Gastroesophageal sphincter (tissue), 4 donors: ENCODE measurements around the gene SESN3. TPM values are rescaled to one million over a fixed set of nuclear protein-coding genes. Genes with fewer than 3 reads are reported as not detected.
A peak's percentile ranks its signal among the peaks of the same experiment; 100 is the strongest.
"Not testable (repeated sequence)": the region's sequence is repeated elsewhere in the genome, so short reads cannot be mapped to it uniquely, and the experiment has no call there.

Source experiments
- ATAC-seq: fragments of 150-250 bp; one replicate; pipeline ENCODE4 v1.9.1; 2016; ENCODE audit warnings: mild to moderate bottlenecking, moderate library complexity
- H3K27ac ChIP-seq, 4 donors: fragments of 200-600 bp; sonication (generic) in 3 of 4; 1 replicate in 3 of 4; 2 replicates in 1 of 4; pipeline ENCODE4 v1.5.1; 2016 to 2019
- H3K27me3 ChIP-seq: fragments of 200-600 bp; sonication (generic); one replicate; pipeline ENCODE4 v1.5.1; 2019
- H3K36me3 ChIP-seq, 2 donors: fragments of 200-600 bp; sonication (generic); one replicate each; pipeline ENCODE4 v1.5.1; 2019; ENCODE audit warnings: control low read depth in 1 of 2
- H3K4me1 ChIP-seq, 3 donors: fragments of 200-600 bp; sonication (generic); 1 replicate in 2 of 3; 2 replicates in 1 of 3; pipeline ENCODE4 v1.5.1; 2016 to 2019; ENCODE audit warnings: control low read depth in 2 of 3
- H3K4me3 ChIP-seq, 2 donors: fragments of 200-600 bp; sonication (generic); one replicate each; pipeline ENCODE4 v1.5.1; 2019; ENCODE audit warnings: mild to moderate bottlenecking in 1 of 2, moderate library complexity in 1 of 2
- H3K9me3 ChIP-seq, 3 donors: fragments of 200-600 bp; sonication (generic); one replicate each; pipeline ENCODE4 v1.5.1; 2017 to 2019; ENCODE audit warnings: control low read depth in 2 of 3
- EP300 ChIP-seq: sonication (generic); formaldehyde crosslinking; IDR thresholded peaks from one replicate; pipeline ENCODE4 v1.6.1; 2017; ENCODE audit warnings: antibody characterized with exemption, mild to moderate bottlenecking
- POLR2A ChIP-seq, 2 donors: fragments of 450-650 bp; IDR thresholded peaks; one replicate each; pipeline ENCODE4 v1.6.1; 2017; ENCODE audit warnings: antibody characterized with exemption in 2 of 2, mild to moderate bottlenecking in 2 of 2, moderate library complexity in 1 of 2
- POLR2AphosphoS5 ChIP-seq: sonication (generic); formaldehyde crosslinking; IDR thresholded peaks from one replicate; pipeline ENCODE4 v1.6.1; 2017; ENCODE audit warnings: antibody characterized with exemption
- WGBS, 2 donors: methylation state at CpG; one replicate each; pipeline ENCODE4 v1.1.5; 2018; ENCODE audit warnings: low coverage in 1 of 2; 5-methylcytosine and 5-hydroxymethylcytosine counted together
- total RNA-seq, 4 donors: library from RNA; depleted of rRNA; stranded (reverse); fragments of >200 nt; gene quantifications; one replicate each; pipeline ENCODE4 v1.1.0, GENCODE V29; 2016
- TF ChIP-seq, protein P1 (sequence below), 4 experiments: fragments of 200-600 bp in 2 of 4; fragments of 450-650 bp in 2 of 4; sonication (generic) in 1 of 4; IDR thresholded peaks; one replicate each; pipeline ENCODE4 v1.5.1; 2017 to 2019; ENCODE audit warnings: antibody characterized with exemption in 4 of 4, mild to moderate bottlenecking in 2 of 4, moderate library complexity in 2 of 4

SESN3 gene
- total RNA-seq, 4 donors from 2014 or later = 24.5 to 32.8 (median 28.8) TPM

GRCh38 chr11:95254716-95255115, 23.7 kb upstream of the SESN3 start:
- Histone ChIP-seq H3K9me3 (no peaks in the 10 kb centered on the region), H3K27ac (peak overlapping the region in 3 of 4 donors; percentile 68 to 76 (median 72)), H3K36me3 (no peaks in the 10 kb centered on the region), H3K4me1 (peaks cover 5 to 37% (median 10%) of the 10 kb centered on the region in 3 donors), H3K4me3 (no peak overlapping the region), H3K27me3 (no peaks in the 10 kb centered on the region)
- no peak for TF ChIP-seq EP300
- TF ChIP-seq POLR2AphosphoS5 = no peak
- TF ChIP-seq, protein P1, sequence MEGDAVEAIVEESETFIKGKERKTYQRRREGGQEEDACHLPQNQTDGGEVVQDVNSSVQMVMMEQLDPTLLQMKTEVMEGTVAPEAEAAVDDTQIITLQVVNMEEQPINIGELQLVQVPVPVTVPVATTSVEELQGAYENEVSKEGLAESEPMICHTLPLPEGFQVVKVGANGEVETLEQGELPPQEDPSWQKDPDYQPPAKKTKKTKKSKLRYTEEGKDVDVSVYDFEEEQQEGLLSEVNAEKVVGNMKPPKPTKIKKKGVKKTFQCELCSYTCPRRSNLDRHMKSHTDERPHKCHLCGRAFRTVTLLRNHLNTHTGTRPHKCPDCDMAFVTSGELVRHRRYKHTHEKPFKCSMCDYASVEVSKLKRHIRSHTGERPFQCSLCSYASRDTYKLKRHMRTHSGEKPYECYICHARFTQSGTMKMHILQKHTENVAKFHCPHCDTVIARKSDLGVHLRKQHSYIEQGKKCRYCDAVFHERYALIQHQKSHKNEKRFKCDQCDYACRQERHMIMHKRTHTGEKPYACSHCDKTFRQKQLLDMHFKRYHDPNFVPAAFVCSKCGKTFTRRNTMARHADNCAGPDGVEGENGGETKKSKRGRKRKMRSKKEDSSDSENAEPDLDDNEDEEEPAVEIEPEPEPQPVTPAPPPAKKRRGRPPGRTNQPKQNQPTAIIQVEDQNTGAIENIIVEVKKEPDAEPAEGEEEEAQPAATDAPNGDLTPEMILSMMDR (IDR thresholded peaks at IDR 0.05) = no peak
- TF ChIP-seq POLR2A (IDR thresholded peaks at IDR 0.05) = no peak
- ATAC-seq = no peak

DNA sequence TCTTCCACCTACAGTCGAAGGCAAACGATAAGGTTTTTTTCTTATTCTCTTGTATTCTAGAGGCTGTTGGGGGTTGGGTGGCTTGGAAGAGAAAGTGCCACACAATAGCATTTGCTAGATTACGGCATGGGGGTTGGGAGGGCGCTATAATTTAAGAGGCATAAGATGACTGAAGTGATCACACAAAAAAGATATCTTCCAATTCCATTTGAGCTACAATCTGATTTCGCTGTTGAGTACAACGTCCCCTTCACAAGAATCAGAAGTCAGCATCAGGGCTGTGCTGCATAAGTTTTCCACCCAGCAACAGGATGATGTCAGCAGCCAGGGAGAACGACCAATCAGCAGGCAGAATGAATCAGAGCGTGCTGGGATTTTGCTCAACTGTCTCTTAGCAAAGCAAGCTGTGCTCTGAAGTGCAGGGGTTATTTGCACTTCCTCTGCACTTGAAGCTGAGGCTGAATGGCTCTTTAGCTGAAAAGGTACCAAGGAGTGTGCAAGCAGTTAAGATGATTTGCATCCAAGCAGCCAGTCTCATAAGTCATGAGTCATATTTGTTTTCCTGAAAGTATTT, 23.2 kb upstream of the SESN3 start:
- peak overlapping the region; percentile 61 to 76 (median 70) for H3K27ac ChIP-seq
- peaks cover 5 to 37% (median 10%) of the 10 kb centered on the region in 3 donors for H3K4me1 ChIP-seq
- TF ChIP-seq, protein P1 (IDR thresholded peaks at IDR 0.05) = no peak
- peak; percentile 39 for TF ChIP-seq POLR2AphosphoS5
- 5 to 14% methylated on average over 6 to 7 of the region's 8 CpGs for WGBS, 2 donors
- peak; percentile 97 for ATAC-seq
- H3K36me3 ChIP-seq = no peaks in the 10 kb centered on the region
- H3K27me3 ChIP-seq = no peaks in the 10 kb centered on the region
- H3K4me3 ChIP-seq = peak overlapping the region; percentile 34 to 42
- no peaks in the 10 kb centered on the region for H3K9me3 ChIP-seq

DNA sequence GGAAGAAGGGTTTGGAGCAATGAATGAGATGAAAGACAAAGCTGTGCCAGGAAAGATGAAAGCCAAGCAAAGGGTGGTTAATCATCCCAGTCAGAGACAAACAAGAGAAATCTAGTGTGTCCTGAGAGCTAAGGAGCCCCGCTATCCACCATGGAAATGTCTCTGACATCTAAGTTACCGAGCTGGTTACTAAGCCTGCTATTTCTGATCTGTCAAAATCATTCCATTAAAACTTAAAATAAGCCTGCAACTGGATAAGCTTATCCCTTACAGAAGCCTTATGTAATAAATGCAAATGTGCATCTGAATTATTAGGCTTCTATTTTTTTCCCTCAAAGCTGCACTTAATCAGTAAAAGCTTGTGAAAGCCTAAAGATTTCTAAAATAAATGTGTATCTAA, 22.1 kb upstream of the SESN3 start:
- Histone ChIP-seq H3K4me1 (peaks cover 5 to 37% (median 10%) of the 10 kb centered on the region in 3 donors), H3K27me3 (no peaks in the 10 kb centered on the region), H3K4me3 (no peak overlapping the region), H3K9me3 (no peaks in the 10 kb centered on the region), H3K27ac (peak overlapping the region in 2 of 4 donors; percentile 72 to 76), H3K36me3 (no peaks in the 10 kb centered on the region)
- no peak for TF ChIP-seq POLR2A (IDR thresholded peaks at IDR 0.05)
- TF ChIP-seq EP300 = no peak
- TF ChIP-seq, protein P1 (IDR thresholded peaks at IDR 0.05) = no peak
- no peak for TF ChIP-seq POLR2AphosphoS5
- WGBS, 2 donors = 56 to 74% methylated on average over 2 of the region's 2 CpGs
- ATAC-seq = no peak

- H3K9me3 ChIP-seq = no peaks in the 10 kb centered on the region
- H3K27me3 ChIP-seq = no peaks in the 10 kb centered on the region
- peaks cover 5 to 37% (median 10%) of the 10 kb centered on the region in 3 donors for H3K4me1 ChIP-seq
- ATAC-seq = no peak
- TF ChIP-seq POLR2AphosphoS5 = no peak
- TF ChIP-seq POLR2A (IDR thresholded peaks at IDR 0.05) = no peak
- TF ChIP-seq EP300 = no peak
- TF ChIP-seq, protein P1 (IDR thresholded peaks at IDR 0.05) = no peak
- H3K4me3 ChIP-seq = no peak overlapping the region
- H3K27ac ChIP-seq = peak overlapping the region in 1 of 4 donors; percentile 76
- 36 to 43% methylated on average over 1 of the region's 1 CpG for WGBS, 2 donors
- no peaks in the 10 kb centered on the region for H3K36me3 ChIP-seq
These were observed 21.6 kb upstream of the SESN3 start for GRCh38 chr11:95252586-95252985.

GRCh38 chr11:95251896-95252295, 20.9 kb upstream of the SESN3 start:
- not testable (repeated sequence) for H3K4me3 ChIP-seq, H3K27me3 ChIP-seq, ATAC-seq, H3K27ac ChIP-seq, H3K9me3 ChIP-seq, H3K36me3 ChIP-seq
- H3K4me1 ChIP-seq = peaks cover 5 to 37% (median 10%) of the 10 kb centered on the region in 3 donors
- WGBS, 2 donors = 80 to 89% methylated on average over 4 to 6 of the region's 6 CpGs
